ENCODE results near the gene MAP2K5.

The MAP2K5 gene

GRCh38 chr15:67828969-67829646 is 286.6 kb downstream of the MAP2K5 start:
- DNase-seq = no peak

GRCh38 chr15:67829647-67830504 is 287.4 kb downstream of the MAP2K5 start:
- no peak for DNase-seq

DNA sequence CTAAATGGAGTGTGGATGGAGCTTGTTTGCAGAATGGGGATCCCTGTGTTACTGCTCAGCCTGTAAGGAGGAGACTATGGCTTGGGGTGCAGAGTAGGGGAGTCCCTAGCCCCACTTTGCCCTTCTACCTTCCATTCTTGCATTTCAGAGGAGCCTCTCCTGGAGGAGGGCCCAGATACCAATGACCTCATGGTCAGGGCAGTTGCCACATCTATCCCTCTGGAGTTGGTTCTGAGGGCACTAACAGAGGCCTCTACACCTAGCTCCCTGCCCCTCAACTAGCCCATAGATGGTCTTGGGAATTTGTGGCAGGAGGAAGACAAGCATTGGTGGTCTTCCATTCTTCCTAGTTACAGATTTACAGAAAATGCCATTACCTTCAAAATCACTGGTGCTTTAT is 288.9 kb downstream of the MAP2K5 start:
- no peak for DNase-seq

GRCh38 chr15:67832031-67832551 is 289.6 kb downstream of the MAP2K5 start:
- no peak for DNase-seq

DNA sequence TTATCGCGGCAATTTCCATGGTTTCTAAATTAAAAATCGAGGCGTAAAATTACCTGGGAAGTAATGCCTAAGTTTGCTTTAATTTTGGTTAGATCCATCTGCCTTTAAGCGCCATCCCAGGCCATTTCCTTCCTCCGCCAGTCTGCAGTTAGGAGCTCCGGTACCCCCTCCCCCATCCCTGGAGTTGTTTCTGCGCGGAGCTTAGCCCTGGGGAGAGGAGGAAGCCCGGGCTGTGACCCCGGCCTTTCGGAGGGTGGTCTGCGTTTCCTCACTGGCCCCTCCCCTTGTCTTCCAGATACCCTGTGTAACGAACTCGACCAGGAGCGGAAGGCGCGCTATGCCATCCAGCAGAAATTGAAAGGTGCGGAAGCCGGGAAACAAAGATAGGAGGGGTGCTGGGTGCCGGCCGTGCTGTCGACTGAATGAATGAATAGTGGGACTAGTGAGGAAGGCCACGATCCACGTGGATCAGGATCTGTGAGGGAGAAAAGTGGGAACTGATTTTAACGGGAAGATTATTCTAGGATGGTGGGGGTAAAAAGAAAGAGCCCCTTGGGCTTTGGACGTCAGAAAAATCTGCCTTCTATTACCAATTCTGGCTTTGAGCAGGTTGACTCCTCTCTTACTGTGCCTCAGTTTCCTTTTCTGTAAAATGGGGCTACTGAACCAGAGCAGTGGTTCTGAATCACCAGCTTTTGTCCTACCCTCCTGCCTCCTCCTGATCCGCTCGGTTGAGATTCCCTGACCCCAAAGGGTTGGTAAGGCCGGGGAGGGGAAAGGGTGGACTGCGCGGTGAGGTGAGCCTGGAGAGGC is 290.6 kb downstream of the MAP2K5 start:
- no peak for DNase-seq

- no peak for DNase-seq
Observed at GRCh38 chr15:67833710-67834511, 291.4 kb downstream of the MAP2K5 start.

- no peak for DNase-seq
Observed at GRCh38 chr15:67834581-67835296, 292.2 kb downstream of the MAP2K5 start.

GRCh38 chr15:67835297-67836133 is 293.0 kb downstream of the MAP2K5 start:
- DNase-seq = no peak

DNA sequence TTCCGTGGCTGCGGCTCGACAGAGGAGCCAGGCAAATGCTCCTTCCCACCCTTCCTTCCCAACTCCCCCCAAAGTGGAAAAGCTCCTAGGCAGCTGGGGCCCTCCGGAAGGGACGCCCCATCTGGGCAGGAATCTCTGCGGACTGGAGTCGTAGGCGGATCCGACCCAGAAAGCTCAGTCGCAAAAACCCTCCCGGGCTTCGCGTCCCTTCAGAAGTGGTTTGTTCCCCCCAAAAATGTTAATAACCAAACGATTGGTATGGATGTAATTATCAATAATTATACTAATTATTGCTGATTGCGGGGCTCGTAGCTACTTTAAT is 293.6 kb downstream of the MAP2K5 start:
- no peak for DNase-seq

- DNase-seq = no peak
Observed at GRCh38 chr15:67836477-67836876, 294.0 kb downstream of the MAP2K5 start.

- no peak for DNase-seq
Observed at GRCh38 chr15:67836955-67837354, 294.5 kb downstream of the MAP2K5 start.

DNA sequence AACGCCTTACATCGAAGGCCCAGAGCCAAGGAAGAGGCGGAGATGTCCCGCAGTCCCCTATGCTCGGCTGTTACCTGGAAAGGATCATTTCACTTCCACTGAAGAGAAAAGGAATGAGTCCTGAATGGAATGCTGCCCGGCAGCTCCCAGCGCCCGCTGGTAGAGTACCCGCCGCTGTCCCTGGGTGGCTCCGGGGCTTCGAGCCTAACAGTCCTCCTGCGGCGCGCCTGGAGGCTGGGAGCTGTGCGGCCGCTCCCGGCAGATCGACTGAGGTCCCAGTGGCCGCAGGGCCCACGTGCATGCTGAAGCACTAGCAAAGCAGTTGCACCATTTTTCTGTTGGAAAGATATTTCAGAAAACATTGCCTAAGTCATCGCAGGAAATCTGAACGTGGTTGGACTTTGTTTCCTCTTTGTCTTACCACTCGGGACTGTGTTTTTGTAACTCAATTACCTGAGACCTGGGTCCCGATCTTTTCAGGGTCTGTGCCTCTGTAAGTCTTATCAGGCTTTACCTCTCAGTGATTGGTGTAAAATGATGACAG is 296.4 kb downstream of the MAP2K5 start:
- DNase-seq = peak; percentile 17

DNA sequence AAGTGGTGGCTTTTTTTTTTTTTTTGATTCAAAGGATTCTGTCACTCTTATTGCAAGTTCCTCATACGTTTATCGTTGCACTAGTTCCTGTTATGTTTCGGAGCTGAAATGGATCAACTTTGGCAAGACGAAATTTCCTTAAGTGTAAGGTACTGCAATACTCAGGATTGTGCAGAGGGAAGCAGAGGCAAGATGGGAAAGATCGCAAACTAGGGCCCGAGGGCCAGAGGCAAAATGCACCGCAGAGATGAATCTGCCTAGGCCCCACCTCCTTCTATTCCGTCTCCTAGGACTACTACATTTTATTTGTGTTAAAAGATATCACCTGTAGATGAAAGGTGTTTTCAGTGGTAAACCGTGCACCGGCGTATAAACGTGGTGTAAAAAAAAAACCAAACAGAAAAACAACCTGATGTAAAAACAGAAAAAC is 297.0 kb downstream of the MAP2K5 start:
- no peak for DNase-seq

GRCh38 chr15:67839929-67840748 is 297.6 kb downstream of the MAP2K5 start, which contains the start of gene RNU6-1:
Gene RNU6-1, minus strand, starts transcription at chr15:67840045.
- DNase-seq = peak; percentile 65

DNA sequence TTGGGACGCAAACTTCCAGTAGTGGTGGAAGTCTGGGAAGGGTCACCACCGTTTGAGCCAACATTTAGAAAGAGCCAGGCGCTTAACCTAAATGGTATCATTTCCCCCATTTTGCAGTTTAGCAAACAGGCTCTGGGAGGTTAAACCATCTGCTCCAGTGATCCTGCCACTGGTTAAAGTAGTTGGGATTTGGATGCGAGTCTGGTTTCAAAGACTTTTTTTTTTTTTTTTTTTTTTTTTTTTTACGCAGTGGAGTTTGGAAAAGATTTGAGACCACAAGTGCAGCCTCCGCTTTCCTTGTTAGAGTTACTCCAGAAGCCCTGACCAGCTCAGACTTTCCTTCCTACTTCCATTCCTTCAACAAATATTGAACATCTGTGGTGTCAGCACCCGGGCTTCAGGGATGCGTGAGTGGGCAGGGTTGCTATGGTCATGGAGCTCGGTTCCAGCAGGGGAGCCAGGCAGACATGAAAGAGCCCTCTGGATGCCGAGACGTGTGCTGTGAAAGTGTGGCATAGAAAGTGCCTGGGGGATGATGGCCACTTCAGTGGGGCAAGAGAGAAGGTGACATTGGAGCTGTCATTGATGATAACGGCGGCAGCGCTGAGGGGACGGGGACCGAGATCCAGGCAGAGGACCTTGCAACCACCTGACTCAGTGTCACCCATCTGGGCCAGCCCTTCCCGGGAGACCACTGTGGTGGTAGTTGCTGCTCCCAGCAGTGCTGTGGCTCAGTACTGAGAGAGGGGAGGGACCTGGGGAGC is 298.4 kb downstream of the MAP2K5 start:
- DNase-seq = no peak

- no peak for DNase-seq
Observed at GRCh38 chr15:67841513-67841762, 298.9 kb downstream of the MAP2K5 start.

GRCh38 chr15:67843092-67843501 is 300.6 kb downstream of the MAP2K5 start:
- no peak for DNase-seq

GRCh38 chr15:67843571-67844387 is 301.3 kb downstream of the MAP2K5 start:
- DNase-seq = no peak

All from DMS79 (cell line).